ENCODE data around the gene NOX3. TPM values are rescaled to one million over a fixed set of nuclear protein-coding genes. Genes with fewer than 3 reads are reported as not detected.

Gene NOX3
- total RNA-seq, 1 experiment from 2014 or later = not detected

GRCh38 chr6:155371230-155371629, 84.4 kb downstream of the NOX3 start:
- Histone ChIP-seq H4K5ac (ENCODE audit: insufficient read length, low read depth, low read length) (no peak overlapping the region), H3K14ac (ENCODE audit: insufficient read depth, low read length) (no peak overlapping the region), H3K4me2 (ENCODE audit: insufficient read depth, insufficient read length, low read length) (no peak overlapping the region), H3K4me1 (ENCODE audit: insufficient read depth, low read length) (no peaks in the 10 kb centered on the region), H2AK5ac (ENCODE audit: insufficient read length, low read length) (no peak overlapping the region), H3K79me2 (ENCODE audit: insufficient read depth, low read length) (no peaks in the 10 kb centered on the region), H3K27me3 (ENCODE audit: insufficient read depth, low read length) (no peaks in the 10 kb centered on the region), H3T11ph (ENCODE audit: low read length) (no peak overlapping the region), H2AFZ (ENCODE audit: low read length) (no peak overlapping the region), H4K91ac (ENCODE audit: insufficient read length, low read depth, low read length) (no peak overlapping the region), H3K23me2 (ENCODE audit: insufficient read length, low read depth, low read length, poor library complexity, severe bottlenecking) (no peaks in the 10 kb centered on the region), H4K8ac (replicated peaks; ENCODE audit: insufficient read length, low read depth, low read length) (no peak overlapping the region), H3K18ac (ENCODE audit: insufficient read length, low read depth, low read length) (no peak overlapping the region), H4K20me1 (ENCODE audit: control insufficient read depth, insufficient read depth, insufficient read length) (no peaks in the 10 kb centered on the region), H2BK5ac (ENCODE audit: insufficient read length, low read length) (no peak overlapping the region), H2BK20ac (ENCODE audit: low read depth, low read length, poor library complexity, severe bottlenecking) (no peak overlapping the region), H3K23ac (ENCODE audit: insufficient read length, low read depth, low read length) (no peak overlapping the region), H2BK15ac (ENCODE audit: low read depth, low read length) (no peak overlapping the region), H3K9me3 (ENCODE audit: control insufficient read depth, low read depth, low read length) (no peaks in the 10 kb centered on the region), H3K4ac (ENCODE audit: low read depth, low read length) (no peak overlapping the region), H3K79me1 (ENCODE audit: insufficient read depth, low read depth, low read length, poor library complexity, severe bottlenecking) (no peaks in the 10 kb centered on the region), H2BK12ac (ENCODE audit: insufficient read length, low read depth, low read length) (no peak overlapping the region), H2BK120ac (ENCODE audit: low read depth, low read length, poor library complexity, severe bottlenecking) (no peak overlapping the region), H3K27ac (ENCODE audit: insufficient read length, low read depth, low read length) (no peak overlapping the region), H3K56ac (ENCODE audit: insufficient read length, low read depth, low read length) (no peak overlapping the region), H3K9ac (ENCODE audit: extremely low read depth, insufficient read length, low read length) (no peak overlapping the region)
- DNase-seq = no peak
- 0 out of 2 replicates have a peak, but pooled peaks cover 1% of the 10 kb centered on the region for H3K27me3 Mint-ChIP-seq (ENCODE audit: low read depth)
- TF ChIP-seq CTCF (conservative IDR thresholded peaks at IDR 0.05) = no peak
- no peak overlapping the region for H3K27ac Mint-ChIP-seq
- H3K4me3 Mint-ChIP-seq = no peak overlapping the region
- no CpG with 5 or more reads among the region's 5 CpGs for WGBS (ENCODE audit: extremely low coverage, insufficient read length, low lambda C conversion rate)
- no peaks in the 10 kb centered on the region for H3K9me3 Mint-ChIP-seq
- peaks cover 0 to 2% (median 0%) of the 10 kb centered on the region in 3 experiments; a peak in 1 of 7 replicates for H3K36me3 Mint-ChIP-seq (ENCODE audit: insufficient read depth in 1 of 3, low read depth in 3 of 3)
- H3K4me1 Mint-ChIP-seq = peaks cover 3 to 4% of the 10 kb centered on the region in 2 experiments
